HG03354 (cell line): ENCODE data around the gene DOK7.
"Not testable (repeated sequence)": the region's sequence is repeated elsewhere in the genome, so short reads cannot be mapped to it uniquely, and the experiment has no call there.

Source experiments
- ATAC-seq: cut with Tn5 transposase; IDR thresholded peaks from one replicate; pipeline ENCODE4 v1.9.1; 2021; ENCODE audit warnings: mild to moderate bottlenecking; ENCODE audit not compliant: unreplicated experiment, poor library complexity, severe bottlenecking

DOK7 gene

DNA sequence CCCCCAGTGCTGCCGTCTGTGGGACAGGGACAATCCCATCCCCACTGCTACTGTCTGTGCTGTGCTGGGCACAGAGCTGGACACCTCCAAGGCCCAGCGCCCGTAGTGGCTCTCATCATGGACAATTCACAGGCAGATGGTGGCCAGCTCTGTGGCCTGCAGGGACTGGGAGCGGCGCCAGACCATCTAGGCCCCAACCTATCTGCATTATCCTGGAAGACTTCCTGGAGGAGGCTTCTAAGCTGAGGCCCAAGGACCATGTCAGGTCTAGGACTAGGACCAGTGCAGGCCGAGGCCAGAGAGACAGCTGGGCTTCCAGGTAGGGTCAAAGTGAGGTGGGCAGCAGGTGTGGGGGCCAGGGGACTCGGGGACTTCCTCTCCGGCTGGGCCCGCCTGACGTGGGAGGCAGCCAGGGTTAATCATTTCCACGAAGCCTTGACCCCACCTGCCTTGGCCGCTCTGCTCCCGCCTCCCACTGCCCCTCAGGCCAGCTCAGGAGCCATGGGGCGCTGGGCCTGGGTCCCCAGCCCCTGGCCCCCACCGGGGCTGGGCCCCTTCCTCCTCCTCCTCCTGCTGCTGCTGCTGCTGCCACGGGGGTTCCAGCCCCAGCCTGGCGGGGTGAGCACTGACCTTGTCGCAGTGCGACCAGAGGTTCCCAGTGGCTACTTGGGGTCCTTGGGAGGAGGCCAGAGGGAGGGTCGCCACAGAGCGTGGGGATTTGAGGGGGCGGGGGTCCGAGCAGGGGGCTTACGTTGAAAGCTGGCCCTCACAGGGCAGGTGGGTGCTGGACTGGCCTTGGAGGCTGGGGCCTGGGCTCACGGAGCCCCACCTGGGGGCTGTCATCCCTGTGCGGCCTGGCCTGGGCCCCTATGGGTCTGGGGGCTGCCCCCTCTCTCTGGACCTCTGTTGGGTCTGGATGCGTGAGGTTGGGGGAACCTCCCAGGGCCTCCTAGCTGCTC is 21.3 kb upstream of the DOK7 start, which contains the start of gene HGFAC:
HGFAC (plus strand) TSS at position 468 of the 959 bp plus-strand sequence; CDS start at position 502, 34 bp downstream.
- no peak for ATAC-seq

DNA sequence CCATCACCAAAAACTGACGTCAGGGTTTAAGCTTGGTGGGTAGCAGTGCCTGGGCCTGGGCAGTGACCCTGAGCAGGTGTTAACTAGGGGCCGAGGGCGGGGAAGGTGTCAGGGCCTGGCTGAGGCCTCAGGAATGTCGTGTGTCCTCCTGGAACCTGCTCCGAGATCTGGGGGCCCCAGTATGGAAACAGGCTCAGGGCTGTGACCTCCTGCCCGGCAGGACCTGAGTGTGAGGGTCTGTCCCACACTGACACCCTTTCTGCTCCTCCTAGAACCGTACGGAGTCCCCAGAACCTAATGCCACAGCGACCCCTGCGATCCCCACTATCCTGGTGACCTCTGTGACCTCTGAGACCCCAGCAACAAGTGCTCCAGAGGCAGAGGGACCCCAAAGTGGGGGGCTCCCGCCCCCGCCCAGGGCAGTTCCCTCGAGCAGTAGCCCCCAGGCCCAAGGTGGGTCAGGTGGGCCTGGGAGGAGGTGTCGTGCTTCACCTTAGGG is 20.6 kb upstream of the DOK7 start:
- ATAC-seq, result no peak

DNA sequence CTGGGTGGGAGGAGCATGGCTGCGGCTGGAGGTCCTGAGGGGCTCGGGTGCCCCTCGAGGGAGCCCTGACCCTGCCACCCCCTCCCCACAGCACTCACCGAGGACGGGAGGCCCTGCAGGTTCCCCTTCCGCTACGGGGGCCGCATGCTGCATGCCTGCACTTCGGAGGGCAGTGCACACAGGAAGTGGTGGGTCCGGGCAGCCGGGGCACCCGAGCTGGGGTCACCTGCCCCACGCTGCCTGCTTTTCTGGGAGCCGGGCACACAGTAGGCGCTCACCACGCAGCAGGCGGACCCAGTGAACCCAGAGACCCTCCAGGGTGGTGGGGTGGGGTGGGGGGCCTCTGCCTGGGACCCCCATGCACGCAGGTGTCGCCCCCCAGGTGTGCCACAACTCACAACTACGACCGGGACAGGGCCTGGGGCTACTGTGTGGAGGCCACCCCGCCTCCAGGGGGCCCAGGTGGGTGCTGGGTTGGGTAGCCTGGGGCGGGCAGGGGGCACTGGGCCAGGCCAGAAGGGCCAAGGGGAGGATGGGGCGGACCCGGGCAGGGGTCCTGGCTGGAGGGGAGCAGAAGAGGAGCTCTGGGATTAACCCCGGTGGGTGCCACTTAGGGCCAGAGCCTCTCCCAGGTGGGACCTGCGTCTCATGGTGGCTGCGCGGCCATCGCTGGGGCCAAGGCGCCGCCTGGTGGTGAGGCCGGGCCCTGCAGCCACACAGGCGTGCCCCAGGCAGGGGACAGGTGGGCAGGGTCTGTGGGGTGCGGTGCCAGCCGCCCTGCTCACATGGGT is 20.0 kb upstream of the DOK7 start:
- ATAC-seq, result peak; percentile 75

DNA sequence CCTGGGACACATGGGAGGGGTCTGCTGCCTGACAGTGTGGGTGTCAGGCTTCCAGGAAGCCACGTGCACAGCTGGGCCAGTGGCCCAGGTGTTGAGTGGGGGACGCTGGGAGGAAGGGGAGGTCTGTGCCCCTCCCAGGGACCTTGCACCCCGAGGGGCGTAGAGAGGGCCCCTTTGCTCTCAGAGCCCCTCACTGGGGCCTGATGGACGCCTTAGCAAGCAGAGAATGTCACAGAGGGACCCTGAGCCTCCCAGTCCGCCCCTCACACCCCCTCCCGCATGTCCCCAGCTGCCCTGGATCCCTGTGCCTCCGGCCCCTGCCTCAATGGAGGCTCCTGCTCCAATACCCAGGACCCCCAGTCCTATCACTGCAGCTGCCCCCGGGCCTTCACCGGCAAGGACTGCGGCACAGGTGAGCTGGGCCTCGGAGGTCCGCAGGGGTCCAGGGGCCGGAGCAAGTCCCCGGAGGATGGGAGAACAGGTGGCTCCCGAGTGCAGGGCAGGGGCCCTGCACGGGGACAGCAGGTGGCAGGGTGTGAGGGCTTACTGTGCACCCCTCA is 19.3 kb upstream of the DOK7 start:
- ATAC-seq, result no peak

- ATAC-seq, result no peak
Measured at GRCh38 chr4:3444351-3445110, 18.6 kb upstream of the DOK7 start.

- no peak for ATAC-seq
Measured at GRCh38 chr4:3445111-3445820, 17.8 kb upstream of the DOK7 start.

DNA sequence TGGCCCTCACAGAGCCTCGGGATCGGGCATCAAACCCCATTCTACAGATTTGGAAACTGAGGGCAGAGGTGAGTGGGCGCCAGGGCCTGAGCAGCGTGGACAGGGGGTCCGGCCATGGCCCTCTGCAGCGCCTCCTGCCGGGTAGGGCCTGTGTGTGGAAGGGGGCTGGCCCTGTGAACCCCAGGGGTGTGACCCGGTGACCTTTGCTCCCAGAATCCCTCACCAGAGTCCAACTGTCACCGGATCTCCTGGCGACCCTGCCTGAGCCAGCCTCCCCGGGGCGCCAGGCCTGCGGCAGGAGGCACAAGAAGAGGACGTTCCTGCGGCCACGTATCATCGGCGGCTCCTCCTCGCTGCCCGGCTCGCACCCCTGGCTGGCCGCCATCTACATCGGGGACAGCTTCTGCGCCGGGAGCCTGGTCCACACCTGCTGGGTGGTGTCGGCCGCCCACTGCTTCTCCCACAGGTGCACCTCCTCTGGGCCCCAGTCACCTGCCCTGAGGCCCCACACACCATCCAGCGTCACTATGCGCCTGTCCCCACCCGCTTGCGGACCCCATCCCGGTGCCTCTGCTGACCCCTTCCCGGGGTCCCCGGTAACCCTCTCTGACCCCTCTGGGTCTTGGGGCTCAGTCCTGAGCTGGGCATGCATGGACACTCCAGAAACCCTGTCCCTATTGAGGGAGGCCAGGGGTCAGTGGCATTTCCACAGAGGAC is 17.1 kb upstream of the DOK7 start:
- no peak for ATAC-seq

DNA sequence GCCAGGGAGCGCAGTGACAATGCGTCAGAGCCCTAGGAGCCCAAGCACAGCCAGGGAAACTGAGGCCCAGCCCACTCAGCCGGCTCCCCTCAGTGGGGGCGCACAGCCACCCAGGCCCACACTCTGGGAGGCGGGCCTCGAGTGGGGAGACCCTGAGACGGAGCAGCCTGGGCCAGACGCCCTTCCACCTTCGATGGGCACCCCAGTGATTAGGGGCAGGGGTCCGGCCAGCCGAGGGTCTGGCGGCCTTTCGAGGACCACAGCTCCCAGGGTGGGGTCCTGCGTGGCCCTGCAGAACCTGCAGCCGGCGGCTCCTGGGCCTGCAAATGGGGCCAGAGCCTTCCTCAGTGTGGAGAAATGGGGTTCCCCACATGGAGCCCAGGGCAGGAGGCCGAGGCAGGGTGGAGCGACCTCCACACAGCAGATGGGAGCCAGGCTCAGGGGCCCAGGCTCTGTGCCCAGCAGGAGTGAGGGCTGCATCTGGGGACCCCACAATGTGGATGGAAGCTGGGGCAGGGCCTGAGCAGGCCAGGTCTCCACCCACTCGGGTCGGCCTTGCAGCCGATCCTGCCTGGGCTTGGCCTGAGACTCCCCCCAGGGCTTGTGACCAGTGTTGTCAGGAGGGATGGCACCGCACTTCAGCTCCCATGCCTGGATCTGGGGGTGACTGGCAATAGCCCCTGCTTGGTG is 16.3 kb upstream of the DOK7 start:
- no peak for ATAC-seq

DNA sequence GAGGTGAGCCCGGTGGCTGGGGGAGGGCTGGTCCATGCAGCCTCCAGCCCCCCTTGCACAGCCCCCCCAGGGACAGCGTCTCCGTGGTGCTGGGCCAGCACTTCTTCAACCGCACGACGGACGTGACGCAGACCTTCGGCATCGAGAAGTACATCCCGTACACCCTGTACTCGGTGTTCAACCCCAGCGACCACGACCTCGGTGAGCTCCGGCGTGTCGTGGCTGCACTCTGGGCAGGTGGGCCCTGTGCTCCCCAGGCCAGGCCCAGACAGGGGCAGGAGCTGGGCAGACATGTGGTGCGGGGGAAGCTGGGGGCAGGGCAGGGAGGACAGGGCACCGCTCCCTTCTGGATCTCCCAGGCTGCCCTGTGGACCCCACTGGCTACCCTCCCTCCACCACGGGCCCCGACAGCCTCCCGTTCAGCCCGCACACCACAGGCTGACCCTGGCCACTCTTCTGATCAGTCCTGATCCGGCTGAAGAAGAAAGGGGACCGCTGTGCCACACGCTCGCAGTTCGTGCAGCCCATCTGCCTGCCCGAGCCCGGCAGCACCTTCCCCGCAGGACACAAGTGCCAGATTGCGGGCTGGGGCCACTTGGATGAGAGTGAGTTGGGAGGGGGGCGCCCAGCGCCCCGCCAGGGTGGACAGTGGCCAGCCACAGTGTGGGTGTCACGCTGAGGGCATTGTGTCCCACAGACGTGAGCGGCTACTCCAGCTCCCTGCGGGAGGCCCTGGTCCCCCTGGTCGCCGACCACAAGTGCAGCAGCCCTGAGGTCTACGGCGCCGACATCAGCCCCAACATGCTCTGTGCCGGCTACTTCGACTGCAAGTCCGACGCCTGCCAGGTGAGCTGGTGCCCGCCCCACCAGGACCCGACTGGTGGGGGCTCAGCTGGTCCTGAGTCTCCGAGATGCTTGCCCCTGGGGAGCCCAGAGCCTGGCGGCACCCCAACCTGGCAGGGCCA is 15.4 kb upstream of the DOK7 start:
- ATAC-seq, result no peak

- no peak for ATAC-seq
Measured at GRCh38 chr4:3449047-3449573, 14.0 kb upstream of the DOK7 start.

- no peak for ATAC-seq
Measured at GRCh38 chr4:3449574-3450534, 13.3 kb upstream of the DOK7 start.

GRCh38 chr4:3450643-3451042 is 12.5 kb upstream of the DOK7 start:
- no peak for ATAC-seq

GRCh38 chr4:3451956-3452355 is 11.2 kb upstream of the DOK7 start:
- ATAC-seq, result no peak

DNA sequence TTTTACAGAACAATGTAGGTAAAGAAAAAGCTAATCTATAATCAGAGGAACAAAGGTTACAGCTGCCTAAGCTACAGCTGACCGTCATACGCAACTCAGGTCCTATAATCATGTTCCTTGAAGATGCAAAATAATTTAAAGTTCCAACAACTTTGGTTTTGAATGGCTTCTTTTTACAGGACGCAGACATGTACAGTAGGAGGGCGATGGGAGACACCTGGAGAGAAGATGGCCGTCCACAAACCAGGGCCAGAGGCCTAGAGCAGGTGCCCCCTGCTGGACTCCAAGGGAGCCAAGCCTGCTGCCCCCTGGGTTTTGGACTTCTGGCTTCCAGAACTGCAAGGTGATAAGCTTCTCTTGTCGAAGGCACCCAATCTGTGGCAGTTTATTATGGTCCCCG is 10.7 kb upstream of the DOK7 start:
- ATAC-seq, result no peak

GRCh38 chr4:3455596-3455995 is 7.5 kb upstream of the DOK7 start:
- ATAC-seq, result not testable (repeated sequence)
